HUDEP-2 (cell line): Measurements from ENCODE around the gene NDUFB2.
"Not testable (repeated sequence)": the region's sequence is repeated elsewhere in the genome, so short reads cannot be mapped to it uniquely, and the experiment has no call there.

Source experiments
- DNase-seq, 76 experiments: peaks; one replicate each; lab custom pipeline; 2025; ENCODE audit not compliant: unreplicated experiment in 76 of 76; lab: John Stamatoyannopoulos, UW

Gene NDUFB2

DNA sequence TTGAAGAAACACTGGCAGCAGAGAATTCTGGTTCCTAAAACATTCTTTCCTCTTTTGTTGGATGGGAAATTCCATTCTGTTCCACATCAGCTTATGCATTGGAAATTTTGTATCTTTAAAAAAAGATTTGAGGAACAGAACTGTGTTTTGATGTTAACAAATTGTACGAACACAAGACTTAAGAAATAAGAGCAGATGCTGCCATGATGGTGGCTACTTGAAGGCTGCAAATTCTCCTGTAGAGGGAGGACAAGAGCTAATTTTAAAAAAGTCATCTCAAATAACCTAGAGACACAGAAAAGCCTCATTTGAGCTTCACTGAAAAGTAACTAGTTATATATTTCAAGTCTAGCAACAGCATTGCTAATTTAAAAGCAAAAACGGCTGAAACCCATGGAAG is 29.8 kb downstream of the NDUFB2 start:
- no peak for DNase-seq

DNA sequence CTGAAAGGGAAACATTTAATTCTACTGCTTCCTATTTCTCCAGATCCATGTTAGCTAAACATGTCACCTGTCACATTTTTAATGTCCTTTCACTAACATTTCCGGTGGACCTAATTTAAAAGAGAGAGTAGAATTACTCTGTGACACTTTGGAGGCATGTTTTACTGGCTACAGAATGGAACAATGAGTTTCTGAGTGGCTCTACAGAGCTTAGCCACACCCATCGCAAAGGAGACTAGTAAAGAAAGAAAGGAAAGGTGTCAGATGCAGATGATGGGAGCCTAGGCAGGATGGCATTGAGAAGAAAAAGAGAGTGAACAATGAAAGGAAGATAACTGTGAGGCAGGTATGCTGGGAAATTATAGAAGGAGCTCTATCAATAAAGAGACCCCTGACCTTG is 35.9 kb downstream of the NDUFB2 start:
- DNase-seq, result no peak

DNA sequence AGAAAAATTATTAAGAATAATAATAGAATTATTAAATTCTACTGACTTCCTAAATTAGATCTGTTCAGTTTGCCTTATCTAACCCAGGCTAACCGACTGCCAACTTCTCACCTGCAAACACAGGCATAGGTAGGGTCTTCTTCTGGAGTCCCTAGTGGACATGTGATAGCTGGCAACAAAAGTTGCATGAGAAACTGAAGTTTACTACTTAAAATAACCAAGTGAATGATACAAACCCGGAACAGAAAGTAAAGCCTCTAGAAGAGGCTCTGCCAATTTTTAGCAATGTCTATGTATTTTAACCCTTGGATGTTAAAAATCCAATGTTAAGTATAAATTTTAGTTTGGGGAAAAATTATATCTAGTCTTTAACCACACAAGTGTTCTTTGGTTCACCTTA is 37.6 kb downstream of the NDUFB2 start:
- no peak for DNase-seq

DNA sequence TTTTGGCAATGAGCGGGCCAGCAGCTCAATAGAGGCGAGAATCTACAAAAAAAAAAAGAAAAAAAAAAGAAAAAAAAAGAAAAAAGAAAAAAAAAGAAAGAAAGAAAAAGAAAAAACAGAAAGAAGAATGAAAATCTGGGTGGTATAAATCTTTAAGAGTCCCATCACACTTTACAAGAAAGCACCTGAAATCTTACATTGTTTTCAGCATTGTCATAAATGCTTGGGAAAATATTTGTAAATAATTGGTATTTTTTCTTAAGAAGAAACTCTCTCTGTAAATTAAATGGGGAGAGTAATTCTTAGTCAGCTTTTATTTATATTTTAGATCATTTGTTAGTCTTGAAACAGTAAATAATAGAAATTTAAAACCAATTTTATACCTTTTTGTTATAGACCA is 38.2 kb downstream of the NDUFB2 start:
- DNase-seq, result no peak

DNA sequence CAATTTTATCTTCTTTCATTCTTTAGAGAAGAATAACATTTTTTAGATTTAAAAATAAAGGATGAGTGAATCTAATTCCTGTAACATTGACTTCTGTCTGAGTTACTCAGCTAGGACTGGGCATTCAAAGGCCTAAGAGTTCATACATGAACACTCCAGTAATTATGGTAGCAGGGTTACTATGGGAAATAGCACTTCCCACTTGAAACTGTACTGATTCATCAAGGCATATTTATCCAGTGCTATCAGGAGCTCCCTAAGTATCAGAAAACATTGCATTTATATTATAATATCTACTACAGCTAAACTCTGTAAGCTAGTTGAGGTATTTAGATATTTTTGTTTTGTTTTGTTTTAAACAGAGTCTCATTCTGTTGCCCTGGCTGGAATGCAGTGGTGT is 41.8 kb downstream of the NDUFB2 start:
- DNase-seq, result no peak

DNA sequence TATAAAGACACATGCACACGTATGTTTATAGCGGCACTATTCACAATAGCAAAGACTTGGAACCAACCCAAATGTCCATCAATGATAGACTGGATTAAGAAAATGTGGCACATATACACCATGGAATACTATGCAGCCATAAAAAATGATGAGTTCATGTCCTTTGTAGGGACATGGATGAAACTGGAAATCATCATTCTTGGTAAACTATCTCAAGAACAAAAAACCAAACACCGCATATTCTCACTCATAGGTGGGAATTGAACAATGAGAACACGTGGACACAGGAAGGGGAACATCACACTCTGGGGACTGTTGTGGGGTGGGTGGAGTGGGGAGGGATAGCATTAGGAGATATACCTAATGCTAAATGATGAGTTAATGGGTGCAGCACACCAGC is 46.7 kb downstream of the NDUFB2 start:
- DNase-seq, result not testable (repeated sequence)

DNA sequence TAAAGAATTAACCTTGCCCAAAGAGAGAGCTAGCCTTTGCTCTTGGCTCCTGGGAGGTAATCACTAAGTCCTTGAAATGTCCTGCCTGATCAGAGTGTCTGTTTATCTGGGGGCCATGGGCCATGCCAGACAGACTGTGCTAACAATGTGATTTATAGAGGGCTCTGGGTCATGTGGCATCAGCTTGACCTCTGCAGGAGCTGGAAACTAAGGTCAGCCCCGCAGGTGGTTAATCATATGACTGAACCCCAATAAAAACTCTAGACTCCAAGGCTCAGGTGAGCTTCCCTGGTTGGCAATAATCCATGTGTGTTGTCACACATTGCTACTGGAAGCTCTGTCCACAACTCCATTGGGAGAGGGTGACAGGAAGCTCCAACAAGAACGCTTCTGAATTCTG is 47.5 kb downstream of the NDUFB2 start:
- DNase-seq, result no peak

DNA sequence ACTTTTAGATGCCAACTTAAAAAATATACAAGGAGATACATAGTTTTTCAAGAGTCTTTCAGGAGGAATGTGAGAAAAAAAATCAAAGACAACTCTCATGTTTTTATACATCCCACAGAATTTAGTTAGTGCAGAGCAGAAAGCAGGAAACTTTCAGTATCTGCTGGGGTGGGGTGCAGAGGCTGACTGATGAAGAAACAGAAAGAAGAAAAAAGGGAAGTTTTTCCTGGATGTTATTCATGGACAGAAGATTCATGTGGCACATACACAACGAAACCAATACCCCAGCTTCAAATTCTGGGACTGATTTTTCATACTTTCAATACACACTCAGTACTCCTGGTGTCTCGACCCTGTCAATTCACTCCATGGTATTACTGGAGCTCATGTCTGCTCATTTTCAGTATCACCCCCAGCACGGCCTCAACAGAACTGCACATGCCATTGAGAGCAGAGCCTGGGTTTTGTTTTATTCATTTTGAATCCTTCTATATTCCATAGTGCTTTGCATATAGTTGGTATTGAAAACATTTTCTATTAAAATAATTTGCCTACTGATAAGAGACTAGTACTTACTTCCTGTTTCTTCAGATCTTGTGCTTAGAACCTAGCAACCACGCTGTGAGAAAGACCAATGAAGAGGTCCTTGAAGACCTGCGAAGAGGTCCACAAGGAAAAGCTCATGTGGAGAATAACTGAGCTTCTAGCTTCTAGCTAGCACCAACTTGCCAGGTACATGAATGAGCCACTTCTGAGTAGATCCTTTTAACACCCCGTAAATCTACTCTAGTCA is 49.0 kb downstream of the NDUFB2 start:
- no peak for DNase-seq

DNA sequence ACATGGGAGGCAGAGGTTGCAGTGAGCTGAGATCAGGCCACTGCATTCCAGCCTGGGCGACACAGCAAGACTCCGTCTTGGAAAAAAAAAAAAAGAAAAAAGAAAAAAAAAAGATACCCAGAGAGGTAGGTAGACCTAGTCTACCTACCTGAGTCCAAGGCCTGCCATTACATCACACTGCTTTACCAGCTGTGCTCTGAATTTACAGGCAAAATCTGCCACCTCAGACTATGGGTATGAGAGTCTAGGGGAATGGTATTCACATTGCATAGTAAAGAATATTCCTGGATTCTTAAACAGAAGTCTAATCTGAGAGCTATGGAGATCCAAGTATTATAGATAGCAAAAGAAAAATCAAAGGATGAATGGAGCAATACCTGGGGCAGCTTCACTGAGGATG is 50.2 kb downstream of the NDUFB2 start:
- DNase-seq, result no peak

DNA sequence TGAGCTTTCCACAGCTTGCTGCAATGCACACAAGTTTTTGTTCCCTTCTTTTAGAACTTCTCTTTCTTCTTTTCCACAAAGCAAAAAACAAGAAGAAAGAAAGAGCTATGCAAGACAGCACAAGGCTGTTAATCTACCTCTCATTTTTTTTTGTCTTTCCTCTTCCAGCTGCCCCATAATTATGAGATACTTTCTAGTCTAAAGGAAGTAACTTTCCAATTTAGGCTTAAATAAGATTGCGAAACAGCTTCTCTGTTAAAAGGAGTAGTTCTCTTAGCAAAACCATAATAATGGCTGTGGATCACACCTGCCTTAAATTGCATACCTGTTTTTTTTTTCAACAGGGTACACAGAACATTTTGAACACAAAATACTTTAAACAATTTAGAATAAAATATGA is 56.0 kb downstream of the NDUFB2 start:
- DNase-seq, result no peak

DNA sequence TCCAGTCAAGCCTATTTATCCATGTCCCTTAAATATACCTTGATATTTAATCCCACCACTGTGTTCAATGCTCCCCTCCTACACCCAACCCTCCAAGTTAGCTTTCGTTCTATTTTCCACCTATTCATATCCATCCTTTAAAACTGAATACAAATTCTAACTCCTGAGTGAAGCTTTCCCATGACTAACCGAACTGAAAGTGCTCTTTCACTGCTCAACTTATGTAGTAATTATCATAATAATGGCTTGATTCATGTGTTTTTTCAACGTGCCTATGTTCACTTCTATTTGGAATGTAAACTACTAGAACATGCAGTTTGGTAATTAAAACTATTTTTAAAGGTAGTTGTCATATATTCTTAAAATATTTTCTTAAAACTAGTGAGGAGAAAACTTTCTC is 58.0 kb downstream of the NDUFB2 start:
- DNase-seq, result no peak
